ENCODE measurements around the gene CBLB.
"Not testable (repeated sequence)": the region's sequence is repeated elsewhere in the genome, so short reads cannot be mapped to it uniquely, and the experiment has no call there.

The CBLB gene

DNA sequence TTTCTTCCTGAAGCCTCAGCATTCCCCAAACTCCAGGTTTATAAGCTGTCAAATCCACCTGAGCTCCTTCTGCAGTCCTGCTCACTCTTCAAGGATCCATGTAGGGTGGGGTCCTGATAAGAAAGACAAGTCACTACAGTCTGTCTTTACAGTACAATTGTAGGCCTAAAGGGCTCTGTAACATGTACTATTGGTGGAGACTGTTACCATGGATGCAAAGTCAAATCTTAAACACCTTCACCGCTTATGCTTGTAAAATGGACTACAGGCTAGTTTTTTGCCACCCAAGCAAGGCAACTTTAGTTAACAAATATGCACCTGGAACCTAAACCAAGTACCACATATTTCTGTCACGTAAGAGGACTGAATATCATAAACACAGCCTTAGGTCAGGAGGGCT, 44.7 kb downstream of the CBLB start:
- no CpG with 5 or more reads among the region's 2 CpGs for WGBS (ENCODE audit: insufficient coverage)
- H3K4me1 ChIP-seq (ENCODE audit: control extremely low read depth in 1 of 4, control insufficient read depth in 4 of 4, insufficient read depth in 4 of 4, low read length in 3 of 4), result no peaks in the 10 kb centered on the region
- POLR2A ChIA-PET, result no interaction called here
- CTCF ChIA-PET, result no interaction called here
- no peaks in the 10 kb centered on the region for H3K9me3 ChIP-seq (ENCODE audit: control extremely low read depth in 1 of 5, control insufficient read depth in 4 of 5, insufficient read depth in 2 of 5, low read depth in 1 of 5, low read length in 4 of 5)
- no peak for DNase-seq
- H3K36me3 ChIP-seq (ENCODE audit: control insufficient read depth in 4 of 4, insufficient read depth in 4 of 4, low read length in 3 of 4), result peaks cover 0 to 6% (median 5%) of the 10 kb centered on the region in 4 experiments
- no peak overlapping the region for H3K4me3 ChIP-seq (ENCODE audit: control insufficient read depth in 1 of 7, extremely low read depth in 1 of 7, insufficient read depth in 4 of 7, low read depth in 2 of 7, low read length in 6 of 7)
- H3K27me3 ChIP-seq (replicated peaks in 2 of 5; ENCODE audit: control insufficient read depth in 4 of 5, insufficient read depth in 5 of 5, low read length in 4 of 5), result no peaks in the 10 kb centered on the region
- no peak overlapping the region for H3K27ac ChIP-seq (ENCODE audit: insufficient read depth in 1 of 2, low read depth in 1 of 2, low read length in 2 of 2, poor library complexity in 1 of 2, severe bottlenecking in 2 of 2)

DNA sequence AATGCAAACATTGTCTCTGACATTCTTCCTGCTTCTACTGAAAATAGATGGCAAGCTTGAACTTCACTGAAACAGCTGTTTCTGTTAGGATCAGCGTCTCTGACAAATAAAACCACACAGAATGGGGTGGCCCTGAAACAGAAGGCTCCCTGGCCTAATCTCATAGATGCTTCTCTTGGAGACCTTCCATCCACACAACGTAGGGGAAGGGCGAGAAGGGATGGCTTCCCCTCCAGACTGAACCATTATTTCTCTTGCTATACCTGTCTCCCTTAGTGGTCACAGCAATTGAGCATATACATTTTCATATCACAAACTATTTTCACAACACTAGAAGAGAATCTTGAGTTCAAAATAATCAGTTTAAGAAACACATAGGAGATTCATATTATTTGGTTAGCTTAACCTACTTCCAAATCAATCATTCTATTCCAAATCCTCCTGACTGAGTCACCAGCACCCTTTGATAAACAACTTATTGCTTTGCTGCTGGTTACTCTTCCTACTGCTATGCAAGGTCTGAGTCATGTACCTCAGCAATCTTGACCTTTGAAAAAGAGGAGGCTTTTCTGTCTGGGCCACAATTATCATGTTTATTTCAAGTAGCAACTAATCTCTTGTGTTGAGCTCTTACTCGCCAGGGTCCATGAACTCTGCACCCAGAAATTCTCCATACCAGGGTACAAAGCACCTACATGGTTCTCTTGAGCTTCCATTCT, 45.5 kb downstream of the CBLB start:
- 92% methylated on average over 4 of the region's 4 CpGs for WGBS (ENCODE audit: insufficient coverage)

DNA sequence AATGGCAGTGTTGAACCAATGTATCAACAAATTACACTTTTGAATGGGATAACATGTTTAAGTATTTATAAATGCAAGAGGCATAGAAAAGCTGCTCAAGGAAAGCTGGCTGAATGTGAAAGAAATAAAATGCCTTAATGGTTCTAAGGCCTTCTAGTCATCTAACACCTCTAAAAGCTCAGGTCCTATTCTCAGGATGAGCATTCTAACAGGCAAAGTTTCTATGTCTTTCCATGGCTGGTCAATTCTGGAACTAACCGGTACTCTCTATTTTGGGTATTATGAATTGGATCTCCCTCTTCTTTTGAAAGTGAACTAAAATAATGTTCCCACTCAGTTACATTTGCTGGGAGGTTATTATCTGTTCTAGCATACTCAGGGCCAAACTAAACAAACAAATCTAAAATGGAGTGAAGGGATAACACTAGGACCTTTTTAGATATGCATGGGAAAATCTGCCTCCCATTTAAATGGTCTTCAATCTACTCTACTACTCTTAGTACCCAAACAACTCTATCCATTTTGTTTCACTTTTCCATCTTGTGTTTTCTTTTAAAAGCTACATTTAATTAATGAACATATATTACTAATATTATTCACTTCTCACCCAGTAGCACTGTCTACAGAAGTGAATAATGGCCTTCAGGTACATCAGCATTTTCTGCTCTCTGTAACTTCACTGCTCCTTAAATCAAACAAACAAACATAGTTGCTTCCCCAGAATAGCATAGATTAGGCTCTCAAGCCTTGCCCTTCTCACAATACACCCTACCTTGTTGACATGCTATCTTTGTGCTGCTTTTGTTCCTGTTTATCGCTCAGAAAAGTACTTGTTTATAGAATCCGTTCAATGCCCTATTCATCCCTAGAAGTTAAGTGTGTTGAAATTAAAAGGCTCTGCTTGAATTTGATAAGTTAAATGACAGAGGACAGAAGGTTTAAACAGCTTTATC, 46.4 kb downstream of the CBLB start:
- no peak overlapping the region for H3K27ac ChIP-seq (ENCODE audit: insufficient read depth in 1 of 2, low read depth in 1 of 2, low read length in 2 of 2, poor library complexity in 1 of 2, severe bottlenecking in 2 of 2)
- 100% methylated on average over 2 of the region's 3 CpGs for WGBS (ENCODE audit: insufficient coverage)
- CTCF ChIA-PET, result no interaction called here

More for the DNA sequence above, 45.5 kb downstream of the CBLB start:
- peaks cover 0 to 6% (median 5%) of the 10 kb centered on the region in 4 experiments for H3K36me3 ChIP-seq (ENCODE audit: control insufficient read depth in 4 of 4, insufficient read depth in 4 of 4, low read length in 3 of 4)
- ChIA-PET POLR2A (interaction anchor here (0.6 kb wide), 1 partner anchor 14 kb away, joined by 4 read pairs; no protein-coding TSS in a partner anchor), CTCF (no interaction called here)
- no peaks in the 10 kb centered on the region for H3K4me1 ChIP-seq (ENCODE audit: control extremely low read depth in 1 of 4, control insufficient read depth in 4 of 4, insufficient read depth in 4 of 4, low read length in 3 of 4)
- DNase-seq, result no peak
- H3K4me3 ChIP-seq (ENCODE audit: control insufficient read depth in 1 of 7, extremely low read depth in 1 of 7, insufficient read depth in 4 of 7, low read depth in 2 of 7, low read length in 6 of 7), result no peak overlapping the region
- no peaks in the 10 kb centered on the region for H3K9me3 ChIP-seq (ENCODE audit: control extremely low read depth in 1 of 5, control insufficient read depth in 4 of 5, insufficient read depth in 2 of 5, low read depth in 1 of 5, low read length in 4 of 5)
- no peaks in the 10 kb centered on the region for H3K27me3 ChIP-seq (replicated peaks in 2 of 5; ENCODE audit: control insufficient read depth in 4 of 5, insufficient read depth in 5 of 5, low read length in 4 of 5)
- no peak overlapping the region for H3K27ac ChIP-seq (ENCODE audit: insufficient read depth in 1 of 2, low read depth in 1 of 2, low read length in 2 of 2, poor library complexity in 1 of 2, severe bottlenecking in 2 of 2)

DNA sequence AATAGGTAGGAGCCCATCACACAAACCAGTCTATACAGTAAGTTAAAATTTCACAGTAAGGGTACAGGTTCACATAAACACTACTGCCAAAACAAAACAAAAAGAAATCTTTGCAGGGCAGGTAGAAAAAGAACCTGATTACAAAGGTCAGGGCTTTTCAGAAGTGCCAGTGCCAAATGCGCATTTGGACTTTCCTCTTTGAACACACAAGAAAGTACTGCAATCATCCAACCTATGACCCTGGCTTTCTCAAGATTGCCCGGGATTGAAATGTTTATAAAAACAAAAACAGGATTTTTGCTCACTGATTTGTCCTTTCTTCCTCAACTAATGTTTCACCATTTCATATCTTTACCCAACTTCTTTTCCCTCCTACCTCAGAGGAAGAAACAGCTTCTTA, 47.4 kb downstream of the CBLB start:
- CTCF ChIA-PET, result interaction anchor here (1.6 kb wide), 1 partner anchor 10 kb away, joined by 4 read pairs; no protein-coding TSS in a partner anchor
- Histone ChIP-seq H3K4me1 (ENCODE audit: control extremely low read depth in 1 of 4, control insufficient read depth in 4 of 4, insufficient read depth in 4 of 4, low read length in 3 of 4) (no peaks in the 10 kb centered on the region), H3K9me3 (ENCODE audit: control extremely low read depth in 1 of 5, control insufficient read depth in 4 of 5, insufficient read depth in 2 of 5, low read depth in 1 of 5, low read length in 4 of 5) (no peaks in the 10 kb centered on the region), H3K27me3 (replicated peaks in 2 of 5; ENCODE audit: control insufficient read depth in 4 of 5, insufficient read depth in 5 of 5, low read length in 4 of 5) (no peaks in the 10 kb centered on the region), H3K36me3 (ENCODE audit: control insufficient read depth in 4 of 4, insufficient read depth in 4 of 4, low read length in 3 of 4) (peaks cover 0 to 6% (median 5%) of the 10 kb centered on the region in 4 experiments), H3K27ac (ENCODE audit: insufficient read depth in 1 of 2, low read depth in 1 of 2, low read length in 2 of 2, poor library complexity in 1 of 2, severe bottlenecking in 2 of 2) (no peak overlapping the region), H3K4me3 (ENCODE audit: control insufficient read depth in 1 of 7, extremely low read depth in 1 of 7, insufficient read depth in 4 of 7, low read depth in 2 of 7, low read length in 6 of 7) (no peak overlapping the region)
- POLR2A ChIA-PET, result no interaction called here
- no peak for DNase-seq
- 100% methylated on average over 2 of the region's 2 CpGs for WGBS (ENCODE audit: insufficient coverage)

More for the DNA sequence above, 46.4 kb downstream of the CBLB start:
- POLR2A ChIA-PET, result no interaction called here
- Histone ChIP-seq H3K4me1 (ENCODE audit: control extremely low read depth in 1 of 4, control insufficient read depth in 4 of 4, insufficient read depth in 4 of 4, low read length in 3 of 4) (no peaks in the 10 kb centered on the region), H3K36me3 (ENCODE audit: control insufficient read depth in 4 of 4, insufficient read depth in 4 of 4, low read length in 3 of 4) (peaks cover 0 to 6% (median 5%) of the 10 kb centered on the region in 4 experiments), H3K27me3 (replicated peaks in 2 of 5; ENCODE audit: control insufficient read depth in 4 of 5, insufficient read depth in 5 of 5, low read length in 4 of 5) (no peaks in the 10 kb centered on the region), H3K9me3 (ENCODE audit: control extremely low read depth in 1 of 5, control insufficient read depth in 4 of 5, insufficient read depth in 2 of 5, low read depth in 1 of 5, low read length in 4 of 5) (no peaks in the 10 kb centered on the region), H3K4me3 (ENCODE audit: control insufficient read depth in 1 of 7, extremely low read depth in 1 of 7, insufficient read depth in 4 of 7, low read depth in 2 of 7, low read length in 6 of 7) (no peak overlapping the region)
- no peak for DNase-seq

DNA sequence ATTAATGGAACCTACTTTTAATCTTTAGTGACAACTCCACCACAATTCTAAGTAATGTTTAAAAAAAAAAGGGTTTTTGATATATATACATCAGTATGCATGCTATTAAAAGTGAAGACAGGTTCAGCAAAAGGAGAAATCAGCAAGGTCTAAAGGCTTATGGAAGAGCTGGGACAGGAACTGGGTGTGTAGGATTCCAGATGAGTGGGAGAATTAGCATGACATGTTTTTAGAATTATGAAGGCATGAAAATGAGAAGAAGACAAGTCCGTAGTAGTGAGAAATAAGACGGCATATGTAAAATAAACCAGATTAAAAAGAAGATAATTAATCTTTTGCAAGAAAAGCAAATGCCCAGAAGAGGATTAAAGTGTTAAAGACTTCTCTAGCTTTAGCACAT, 52.0 kb downstream of the CBLB start:
- no peak for DNase-seq
- Histone ChIP-seq H3K36me3 (ENCODE audit: control insufficient read depth in 4 of 4, insufficient read depth in 4 of 4, low read length in 3 of 4) (peaks cover 0 to 3% (median 0%) of the 10 kb centered on the region in 4 experiments), H3K4me3 (ENCODE audit: control insufficient read depth in 1 of 7, extremely low read depth in 1 of 7, insufficient read depth in 4 of 7, low read depth in 2 of 7, low read length in 6 of 7) (no peak overlapping the region), H3K9me3 (ENCODE audit: control extremely low read depth in 1 of 5, control insufficient read depth in 4 of 5, insufficient read depth in 2 of 5, low read depth in 1 of 5, low read length in 4 of 5) (no peaks in the 10 kb centered on the region), H3K4me1 (ENCODE audit: control extremely low read depth in 1 of 4, control insufficient read depth in 4 of 4, insufficient read depth in 4 of 4, low read length in 3 of 4) (no peaks in the 10 kb centered on the region), H3K27ac (ENCODE audit: insufficient read depth in 1 of 2, low read depth in 1 of 2, low read length in 2 of 2, poor library complexity in 1 of 2, severe bottlenecking in 2 of 2) (no peak overlapping the region), H3K27me3 (replicated peaks in 2 of 5; ENCODE audit: control insufficient read depth in 4 of 5, insufficient read depth in 5 of 5, low read length in 4 of 5) (no peaks in the 10 kb centered on the region)
- ChIA-PET CTCF (no interaction called here), POLR2A (no interaction called here)
- 100% methylated on average over 2 of the region's 2 CpGs for WGBS (ENCODE audit: insufficient coverage)

DNA sequence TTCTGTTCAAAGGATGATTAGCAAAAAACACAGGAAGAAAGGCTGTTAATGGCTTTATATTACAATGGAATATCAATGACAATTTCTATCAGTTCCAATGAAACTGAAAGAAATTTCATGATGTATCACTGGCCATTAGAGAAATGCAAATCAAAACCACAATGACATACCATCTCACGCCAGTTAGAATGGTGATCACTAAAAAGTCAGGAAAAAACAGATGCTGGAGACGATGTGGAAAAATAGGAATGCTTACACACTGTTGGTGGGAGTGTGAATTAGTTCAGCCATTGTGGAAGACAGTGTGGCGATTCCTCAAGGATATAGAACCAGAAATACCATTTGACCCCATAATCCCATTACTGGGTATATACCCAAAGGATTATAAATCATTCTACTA, 53.5 kb downstream of the CBLB start:
- H3K9me3 ChIP-seq (ENCODE audit: control extremely low read depth in 1 of 5, control insufficient read depth in 4 of 5, insufficient read depth in 2 of 5, low read depth in 1 of 5, low read length in 4 of 5); POLR2A ChIA-PET; DNase-seq; CTCF ChIA-PET; H3K4me3 ChIP-seq (ENCODE audit: control insufficient read depth in 1 of 7, extremely low read depth in 1 of 7, insufficient read depth in 4 of 7, low read depth in 2 of 7, low read length in 6 of 7); H3K36me3 ChIP-seq (ENCODE audit: control insufficient read depth in 4 of 4, insufficient read depth in 4 of 4, low read length in 3 of 4); H3K4me1 ChIP-seq (ENCODE audit: control extremely low read depth in 1 of 4, control insufficient read depth in 4 of 4, insufficient read depth in 4 of 4, low read length in 3 of 4); H3K27me3 ChIP-seq (replicated peaks in 2 of 5; ENCODE audit: control insufficient read depth in 4 of 5, insufficient read depth in 5 of 5, low read length in 4 of 5); H3K27ac ChIP-seq (ENCODE audit: insufficient read depth in 1 of 2, low read depth in 1 of 2, low read length in 2 of 2, poor library complexity in 1 of 2, severe bottlenecking in 2 of 2): not testable (repeated sequence)
- WGBS (ENCODE audit: insufficient coverage), result no CpG with 5 or more reads among the region's 3 CpGs

DNA sequence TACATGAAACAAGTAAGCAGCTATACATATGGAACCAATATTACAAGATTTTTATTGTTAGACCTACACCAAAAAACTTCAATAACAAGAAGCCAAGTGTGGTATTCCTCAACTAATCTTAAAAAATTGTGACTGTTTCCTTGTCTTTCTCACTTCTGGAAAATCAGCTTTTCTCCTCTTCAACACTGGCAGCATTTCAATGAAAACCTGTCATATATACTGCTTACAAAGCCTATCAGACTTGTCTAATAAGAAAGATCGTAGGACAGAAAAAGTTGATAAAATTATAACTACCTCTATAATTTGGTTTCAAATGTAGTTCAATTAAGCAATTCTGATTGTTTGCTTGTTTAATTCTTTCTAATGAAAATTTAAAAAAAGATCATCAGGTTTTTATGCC, 55.1 kb downstream of the CBLB start:
- ChIA-PET CTCF (no interaction called here), POLR2A (no interaction called here)
- no peaks in the 10 kb centered on the region for H3K36me3 ChIP-seq (ENCODE audit: control insufficient read depth in 4 of 4, insufficient read depth in 4 of 4, low read length in 3 of 4)
- H3K27ac ChIP-seq (ENCODE audit: insufficient read depth in 1 of 2, low read depth in 1 of 2, low read length in 2 of 2, poor library complexity in 1 of 2, severe bottlenecking in 2 of 2), result no peak overlapping the region
- H3K27me3 ChIP-seq (replicated peaks in 2 of 5; ENCODE audit: control insufficient read depth in 4 of 5, insufficient read depth in 5 of 5, low read length in 4 of 5), result no peaks in the 10 kb centered on the region
- no peak overlapping the region for H3K4me3 ChIP-seq (ENCODE audit: control insufficient read depth in 1 of 7, extremely low read depth in 1 of 7, insufficient read depth in 4 of 7, low read depth in 2 of 7, low read length in 6 of 7)
- no CpG with 5 or more reads among the region's 1 CpG for WGBS (ENCODE audit: insufficient coverage)
- no peak for DNase-seq
- H3K9me3 ChIP-seq (ENCODE audit: control extremely low read depth in 1 of 5, control insufficient read depth in 4 of 5, insufficient read depth in 2 of 5, low read depth in 1 of 5, low read length in 4 of 5), result no peaks in the 10 kb centered on the region
- H3K4me1 ChIP-seq (ENCODE audit: control extremely low read depth in 1 of 4, control insufficient read depth in 4 of 4, insufficient read depth in 4 of 4, low read length in 3 of 4), result no peaks in the 10 kb centered on the region
